HG03175 (cell line): ENCODE measurements around the gene MYL2.

Experiments used
- ATAC-seq: cut with Tn5 transposase; IDR thresholded peaks from one replicate; pipeline ENCODE4 v1.9.1; 2021; ENCODE audit warnings: mild to moderate bottlenecking, moderate library complexity; ENCODE audit not compliant: unreplicated experiment

The MYL2 gene

GRCh38 chr12:110930348-110931314 lies 10.3 kb upstream of the MYL2 start:
- no peak for ATAC-seq

GRCh38 chr12:110929818-110930217 lies 9.4 kb upstream of the MYL2 start:
- no peak for ATAC-seq

- ATAC-seq = no peak
Observed at GRCh38 chr12:110928700-110929099, 8.3 kb upstream of the MYL2 start.

- ATAC-seq = no peak
Observed at GRCh38 chr12:110927546-110927945, 7.2 kb upstream of the MYL2 start.

GRCh38 chr12:110923692-110924334 lies 3.4 kb upstream of the MYL2 start:
- no peak for ATAC-seq

GRCh38 chr12:110923192-110923591 lies 2.8 kb upstream of the MYL2 start:
- ATAC-seq = no peak

- ATAC-seq = no peak
Observed at GRCh38 chr12:110922652-110923051, 2.3 kb upstream of the MYL2 start.

- no peak for ATAC-seq
Observed at GRCh38 chr12:110921262-110921661, 883 bp upstream of the MYL2 start.

GRCh38 chr12:110919720-110920119 lies 659 bp downstream of the MYL2 start:
- ATAC-seq = no peak

GRCh38 chr12:110917961-110918360 lies 2.4 kb downstream of the MYL2 start:
- ATAC-seq = no peak

- ATAC-seq = no peak
Observed at GRCh38 chr12:110917467-110917866, 2.9 kb downstream of the MYL2 start.

GRCh38 chr12:110916295-110916875 lies 4.0 kb downstream of the MYL2 start:
- no peak for ATAC-seq

- peak; percentile 98 for ATAC-seq
Observed at GRCh38 chr12:110913119-110914056, 7.0 kb downstream of the MYL2 start.

GRCh38 chr12:110912263-110912662 lies 8.1 kb downstream of the MYL2 start:
- no peak for ATAC-seq

GRCh38 chr12:110908377-110909152 lies 11.8 kb downstream of the MYL2 start:
- ATAC-seq = no peak

- ATAC-seq = no peak
Observed at GRCh38 chr12:110907583-110907982, 12.8 kb downstream of the MYL2 start.

- no peak for ATAC-seq
Observed at GRCh38 chr12:110906985-110907384, 13.4 kb downstream of the MYL2 start.

- ATAC-seq = no peak
Observed at GRCh38 chr12:110906516-110906915, 13.9 kb downstream of the MYL2 start.

GRCh38 chr12:110906083-110906482 lies 14.3 kb downstream of the MYL2 start:
- ATAC-seq = no peak

- no peak for ATAC-seq
Observed at GRCh38 chr12:110903511-110903910, 16.9 kb downstream of the MYL2 start.
